ENCODE data around the gene CARS1. TPM values are rescaled to one million over a fixed set of nuclear protein-coding genes. Genes with fewer than 3 reads are reported as not detected.

CARS1 gene
- total RNA-seq, 1 donor from 2014 or later, result 32.9 TPM

- H3K4me3 ChIP-seq (ENCODE audit: low read depth, low read length), result no peak overlapping the region
- TF ChIP-seq CTCF (conservative IDR thresholded peaks at IDR 0.05; ENCODE audit: low read depth, low read length), result no peak
- no peak for DNase-seq (ENCODE audit: low read depth)
These were observed 20.8 kb downstream of the CARS1 start for GRCh38 chr11:3036419-3036818.

GRCh38 chr11:3035333-3035732 is 21.9 kb downstream of the CARS1 start:
- no peak for DNase-seq (ENCODE audit: low read depth)
- no peak overlapping the region for H3K4me3 ChIP-seq (ENCODE audit: low read depth, low read length)
- TF ChIP-seq CTCF (conservative IDR thresholded peaks at IDR 0.05; ENCODE audit: low read depth, low read length), result no peak

GRCh38 chr11:3030289-3031070 is 26.7 kb downstream of the CARS1 start:
- no peak for TF ChIP-seq CTCF (conservative IDR thresholded peaks at IDR 0.05; ENCODE audit: low read depth, low read length)
- no peak overlapping the region for H3K4me3 ChIP-seq (ENCODE audit: low read depth, low read length)
- DNase-seq (ENCODE audit: low read depth), result no peak

- H3K4me3 ChIP-seq (ENCODE audit: low read depth, low read length), result no peak overlapping the region
- no peak for DNase-seq (ENCODE audit: low read depth)
- TF ChIP-seq CTCF (conservative IDR thresholded peaks at IDR 0.05; ENCODE audit: low read depth, low read length), result no peak
These were observed 28.4 kb downstream of the CARS1 start for GRCh38 chr11:3028813-3029212.

- H3K4me3 ChIP-seq (ENCODE audit: low read depth, low read length), result no peak overlapping the region
- no peak for TF ChIP-seq CTCF (conservative IDR thresholded peaks at IDR 0.05; ENCODE audit: low read depth, low read length)
- DNase-seq (ENCODE audit: low read depth), result no peak
These were observed 30.4 kb downstream of the CARS1 start for GRCh38 chr11:3026803-3027202.

- TF ChIP-seq CTCF (conservative IDR thresholded peaks at IDR 0.05; ENCODE audit: low read depth, low read length), result no peak
- no peak overlapping the region for H3K4me3 ChIP-seq (ENCODE audit: low read depth, low read length)
- DNase-seq (ENCODE audit: low read depth), result no peak
These were observed 34.2 kb downstream of the CARS1 start for GRCh38 chr11:3022982-3023381.

All from epithelial cell of proximal tubule (primary cell).